Right lobe of liver (tissue), 4 donors: Measurements from ENCODE around the gene SH3PXD2A.

Source experiments
- POLR2A ChIP-seq: fragments of 450-650 bp; IDR thresholded peaks from one replicate; pipeline ENCODE4 v1.6.1; 2017; ENCODE audit warnings: antibody characterized with exemption, mild to moderate bottlenecking
- TF ChIP-seq, protein P1 (sequence below), 4 donors: fragments of 200-600 bp in 3 of 4; fragments of 450-650 bp in 1 of 4; IDR thresholded peaks; one replicate each; pipeline versions ENCODE4 v1.5.1 to v1.8.0; 2016 to 2022; ENCODE audit warnings: antibody characterized with exemption in 4 of 4, mild to moderate bottlenecking in 2 of 4
- donor health status: DM: no; HTN: no; CAD: no.
- donor health status: DM: no; HTN: no; CAD: no.
- donor health status: DM: no; HTN: yes; CAD: no.

DNA sequence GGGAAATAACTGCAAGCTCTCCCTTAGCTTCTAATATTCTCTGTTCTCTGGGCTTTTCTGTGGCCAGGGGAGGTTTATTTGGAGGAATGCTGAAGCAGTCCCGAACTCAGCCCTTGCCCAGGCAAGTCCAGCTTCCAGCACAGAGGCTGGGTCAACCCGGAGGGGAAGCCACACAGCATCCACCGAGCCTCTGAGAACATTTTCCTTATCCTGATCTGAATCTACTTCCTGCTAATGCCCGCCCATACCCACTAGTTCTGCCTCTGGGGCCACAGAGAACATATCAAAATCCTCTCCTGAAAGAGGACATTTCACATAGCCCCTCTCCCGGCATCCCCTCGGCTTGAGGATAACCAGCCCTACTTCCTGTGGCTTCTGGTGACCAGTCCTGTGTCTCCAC is 31.1 kb downstream of the SH3PXD2A start:
- TF ChIP-seq, protein P1, sequence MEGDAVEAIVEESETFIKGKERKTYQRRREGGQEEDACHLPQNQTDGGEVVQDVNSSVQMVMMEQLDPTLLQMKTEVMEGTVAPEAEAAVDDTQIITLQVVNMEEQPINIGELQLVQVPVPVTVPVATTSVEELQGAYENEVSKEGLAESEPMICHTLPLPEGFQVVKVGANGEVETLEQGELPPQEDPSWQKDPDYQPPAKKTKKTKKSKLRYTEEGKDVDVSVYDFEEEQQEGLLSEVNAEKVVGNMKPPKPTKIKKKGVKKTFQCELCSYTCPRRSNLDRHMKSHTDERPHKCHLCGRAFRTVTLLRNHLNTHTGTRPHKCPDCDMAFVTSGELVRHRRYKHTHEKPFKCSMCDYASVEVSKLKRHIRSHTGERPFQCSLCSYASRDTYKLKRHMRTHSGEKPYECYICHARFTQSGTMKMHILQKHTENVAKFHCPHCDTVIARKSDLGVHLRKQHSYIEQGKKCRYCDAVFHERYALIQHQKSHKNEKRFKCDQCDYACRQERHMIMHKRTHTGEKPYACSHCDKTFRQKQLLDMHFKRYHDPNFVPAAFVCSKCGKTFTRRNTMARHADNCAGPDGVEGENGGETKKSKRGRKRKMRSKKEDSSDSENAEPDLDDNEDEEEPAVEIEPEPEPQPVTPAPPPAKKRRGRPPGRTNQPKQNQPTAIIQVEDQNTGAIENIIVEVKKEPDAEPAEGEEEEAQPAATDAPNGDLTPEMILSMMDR (IDR thresholded peaks at IDR 0.05), result no peak
- TF ChIP-seq POLR2A, result no peak
